GM12878 (cell line): ENCODE measurements around the gene SMIM12.

Source experiments
- CEBPB ChIP-seq, 2 experiments: fragments of 150-350 bp in 1 of 2; IDR thresholded peaks; 2 replicates each; pipeline ENCODE4 v1.6.1; 2012 to 2014; ENCODE audit warnings: low read depth in 2 of 2, low read length in 2 of 2, borderline replicate concordance in 1 of 2, inconsistent platforms in 1 of 2
- ESRRA ChIP-seq: IDR thresholded peaks from 2 replicates; pipeline ENCODE4 v1.6.1; 2012; ENCODE audit warnings: mild to moderate bottlenecking, low read length, improper control_type of control experiment
- EZH2 ChIP-seq: IDR thresholded peaks from 2 replicates; pipeline ENCODE4 v1.6.1; 2012; ENCODE audit warnings: low read depth, mild to moderate bottlenecking, control low read depth, inconsistent platforms, low read length, borderline replicate concordance; ENCODE audit not compliant: control insufficient read depth
- IRF3 ChIP-seq: fragments of 450-650 bp; IDR thresholded peaks from 2 replicates; pipeline ENCODE4 v1.6.1; 2014; ENCODE audit warnings: mild to moderate bottlenecking
- POLR2A ChIP-seq: IDR thresholded peaks from 2 replicates; pipeline ENCODE4 v1.6.1; 2011; ENCODE audit warnings: low read depth, mild to moderate bottlenecking, low read length
- REST ChIP-seq: IDR thresholded peaks from 2 replicates; pipeline ENCODE4 v1.6.1; 2012; ENCODE audit warnings: mild to moderate bottlenecking, low read depth, low read length
- SREBF2 ChIP-seq: IDR thresholded peaks from 2 replicates; pipeline ENCODE4 v1.6.1; 2012; ENCODE audit warnings: mild to moderate bottlenecking, low read length
- YBX1 ChIP-seq: fragments of 450-650 bp; IDR thresholded peaks from 2 replicates; pipeline ENCODE4 v1.6.1; 2016; ENCODE audit warnings: antibody characterized with exemption
- TF ChIP-seq, protein P1 (sequence below), 3 experiments: IDR thresholded peaks in 2 of 3; conservative IDR thresholded peaks in 1 of 3; 2 replicates each; pipeline ENCODE4 v1.5.1; 2011; ENCODE audit warnings: low read depth in 3 of 3, low read length in 3 of 3, mild to moderate bottlenecking in 3 of 3, control low read depth in 2 of 3, moderate library complexity in 2 of 3, inconsistent platforms in 1 of 3, mixed read lengths in 1 of 3; ENCODE audit not compliant: control insufficient read depth in 2 of 3, insufficient read depth in 1 of 3; ENCODE audit errors: extremely low read depth in 1 of 3

DNA sequence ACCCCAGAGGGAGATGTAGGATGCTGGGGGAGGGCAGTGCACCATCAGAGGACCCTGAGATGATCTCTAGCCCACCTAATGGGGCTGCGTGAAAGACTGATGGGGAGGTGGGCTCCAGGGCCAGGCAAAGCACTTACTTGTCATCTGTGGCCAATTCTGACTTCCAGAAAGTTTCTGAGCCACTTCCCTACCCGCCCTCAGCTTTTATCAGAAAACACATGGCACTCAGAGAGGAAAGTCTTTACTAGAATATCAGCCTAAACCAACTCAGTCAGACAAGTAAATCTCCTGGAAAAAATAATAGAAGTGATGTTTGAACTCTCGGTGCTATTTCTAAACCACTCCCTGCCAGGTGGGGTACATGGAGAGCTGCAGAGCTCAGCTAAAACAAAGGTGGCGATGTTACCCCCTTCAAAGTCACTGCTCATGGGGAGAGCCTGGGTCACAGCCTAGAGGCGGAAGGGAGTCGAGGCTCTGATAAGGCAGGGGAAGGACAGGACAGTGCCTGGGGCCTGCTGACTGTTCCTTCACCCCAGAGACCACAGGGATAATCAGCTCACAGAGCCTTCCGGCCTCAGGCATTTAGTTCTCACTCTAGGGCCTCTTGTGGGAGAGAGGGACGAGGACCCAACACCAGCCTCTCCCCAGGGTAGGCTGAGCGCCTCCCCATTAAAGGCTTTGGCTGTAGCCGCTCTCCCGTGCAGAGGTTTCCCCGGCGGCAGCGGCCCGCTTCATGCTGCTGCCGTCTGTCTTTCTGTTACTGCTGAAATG is 14.2 kb downstream of the SMIM12 start:
- TF ChIP-seq YBX1 (no peak), CEBPB (IDR thresholded peaks at IDR 0.05; ENCODE audit: borderline replicate concordance in 1 of 2, low read depth in 2 of 2, low read length in 2 of 2) (no peak), ESRRA (no peak), POLR2A (no peak), IRF3 (no peak), SREBF2 (no peak), EZH2 (no peak), REST (no peak)
- TF ChIP-seq, protein P1, sequence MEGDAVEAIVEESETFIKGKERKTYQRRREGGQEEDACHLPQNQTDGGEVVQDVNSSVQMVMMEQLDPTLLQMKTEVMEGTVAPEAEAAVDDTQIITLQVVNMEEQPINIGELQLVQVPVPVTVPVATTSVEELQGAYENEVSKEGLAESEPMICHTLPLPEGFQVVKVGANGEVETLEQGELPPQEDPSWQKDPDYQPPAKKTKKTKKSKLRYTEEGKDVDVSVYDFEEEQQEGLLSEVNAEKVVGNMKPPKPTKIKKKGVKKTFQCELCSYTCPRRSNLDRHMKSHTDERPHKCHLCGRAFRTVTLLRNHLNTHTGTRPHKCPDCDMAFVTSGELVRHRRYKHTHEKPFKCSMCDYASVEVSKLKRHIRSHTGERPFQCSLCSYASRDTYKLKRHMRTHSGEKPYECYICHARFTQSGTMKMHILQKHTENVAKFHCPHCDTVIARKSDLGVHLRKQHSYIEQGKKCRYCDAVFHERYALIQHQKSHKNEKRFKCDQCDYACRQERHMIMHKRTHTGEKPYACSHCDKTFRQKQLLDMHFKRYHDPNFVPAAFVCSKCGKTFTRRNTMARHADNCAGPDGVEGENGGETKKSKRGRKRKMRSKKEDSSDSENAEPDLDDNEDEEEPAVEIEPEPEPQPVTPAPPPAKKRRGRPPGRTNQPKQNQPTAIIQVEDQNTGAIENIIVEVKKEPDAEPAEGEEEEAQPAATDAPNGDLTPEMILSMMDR (IDR thresholded peaks at IDR 0.05 in 2 of 3, conservative IDR thresholded peaks at IDR 0.05 in 1 of 3; ENCODE audit: control insufficient read depth in 2 of 3, extremely low read depth in 1 of 3, insufficient read depth in 1 of 3, low read depth in 3 of 3, low read length in 3 of 3): no peak
